OCI-M2 (cell line): ENCODE measurements around the gene PIK3CB.
"Not testable (repeated sequence)": the region's sequence is repeated elsewhere in the genome, so short reads cannot be mapped to it uniquely, and the experiment has no call there.

Experiments
- DNase-seq: peaks from one replicate; lab custom pipeline; 2025; ENCODE audit not compliant: unreplicated experiment; lab: John Stamatoyannopoulos, UW

PIK3CB gene

GRCh38 chr3:138624518-138624917 is 210.2 kb downstream of the PIK3CB start:
- DNase-seq: no peak

- DNase-seq: no peak
Observed at GRCh38 chr3:138620431-138620830, 214.3 kb downstream of the PIK3CB start.

- no peak for DNase-seq
Observed at GRCh38 chr3:138615462-138615861, 219.3 kb downstream of the PIK3CB start.

- DNase-seq: no peak
Observed at GRCh38 chr3:138609898-138610266, 224.8 kb downstream of the PIK3CB start.

- no peak for DNase-seq
Observed at GRCh38 chr3:138608322-138609135, 226.2 kb downstream of the PIK3CB start, which contains the start of gene FAIM. Gene FAIM, plus strand, starts transcription at chr3:138608771. Its CDS starts 10,956 bp downstream, at chr3:138619727.

- not testable (repeated sequence) for DNase-seq
Observed at GRCh38 chr3:138604106-138604595, 230.6 kb downstream of the PIK3CB start.
